ENCODE data around the gene FOS. TPM values are rescaled to one million over a fixed set of nuclear protein-coding genes. Genes with fewer than 3 reads are reported as not detected.

The FOS gene
- total and polyA plus RNA-seq, 2 of the 8 experiments (the other 6 are each of a cell fraction or from before 2014, with no cell fraction given): 50.2 to 51.8 TPM

- TF ChIP-seq KDM4A (IDR thresholded peaks at IDR 0.05; ENCODE audit: low read depth, low read length, severe bottlenecking) (no peak), PHF8 (conservative IDR thresholded peaks at IDR 0.05; ENCODE audit: low read depth, low read length) (no peak), RNF2 (IDR thresholded peaks at IDR 0.05; ENCODE audit: borderline replicate concordance, low read depth, low read length, missing control alignments, poor library complexity, severe bottlenecking) (no peak), TAF7 (optimal IDR thresholded peaks at IDR 0.05; ENCODE audit: borderline replicate concordance, low read depth, low read length) (no peak), GABPA (IDR thresholded peaks at IDR 0.05; ENCODE audit: borderline replicate concordance, insufficient read depth, low read length) (no peak), NANOG (IDR thresholded peaks at IDR 0.05; ENCODE audit: insufficient read depth, low read depth, low read length, poor library complexity, severe bottlenecking) (no peak), TAF1 (IDR thresholded peaks at IDR 0.05; ENCODE audit: low read depth, low read length) (no peak)
- TF ChIP-seq, protein P1, sequence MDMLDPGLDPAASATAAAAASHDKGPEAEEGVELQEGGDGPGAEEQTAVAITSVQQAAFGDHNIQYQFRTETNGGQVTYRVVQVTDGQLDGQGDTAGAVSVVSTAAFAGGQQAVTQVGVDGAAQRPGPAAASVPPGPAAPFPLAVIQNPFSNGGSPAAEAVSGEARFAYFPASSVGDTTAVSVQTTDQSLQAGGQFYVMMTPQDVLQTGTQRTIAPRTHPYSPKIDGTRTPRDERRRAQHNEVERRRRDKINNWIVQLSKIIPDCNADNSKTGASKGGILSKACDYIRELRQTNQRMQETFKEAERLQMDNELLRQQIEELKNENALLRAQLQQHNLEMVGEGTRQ (IDR thresholded peaks at IDR 0.05; ENCODE audit: low read length): no peak
Observed at GRCh38 chr14:75273272-75274049, 5.2 kb upstream of the FOS start (continued).
